Embryonic facial prominence (tissue), 1 donor: Measurements from ENCODE around the gene UBR3.

Experiments used
- DNase-seq: peaks from one replicate; pipeline ENCODE4 v3.0.0-alpha.2; 2016; ENCODE audit errors: extremely low spot score

Gene UBR3

GRCh38 chr2:170052151-170052550, 224.9 kb downstream of the UBR3 start:
- DNase-seq = no peak

- DNase-seq = no peak
Observed at GRCh38 chr2:170054997-170055396, 227.7 kb downstream of the UBR3 start.

- no peak for DNase-seq
Observed at GRCh38 chr2:170056900-170057299, 229.6 kb downstream of the UBR3 start.

- DNase-seq = no peak
Observed at GRCh38 chr2:170063456-170064235, 236.4 kb downstream of the UBR3 start.

- no peak for DNase-seq
Observed at GRCh38 chr2:170070778-170071177, 243.5 kb downstream of the UBR3 start.

- no peak for DNase-seq
Observed at GRCh38 chr2:170073288-170073687, 246.0 kb downstream of the UBR3 start.

- no peak for DNase-seq
Observed at GRCh38 chr2:170076189-170076588, 248.9 kb downstream of the UBR3 start.

GRCh38 chr2:170077830-170078569, 250.7 kb downstream of the UBR3 start:
- DNase-seq = no peak

GRCh38 chr2:170084820-170085491, 257.7 kb downstream of the UBR3 start:
- no peak for DNase-seq

- no peak for DNase-seq
Observed at GRCh38 chr2:170086117-170086688, 258.9 kb downstream of the UBR3 start.

GRCh38 chr2:170086751-170087412, 259.6 kb downstream of the UBR3 start:
- DNase-seq = no peak

- no peak for DNase-seq
Observed at GRCh38 chr2:170087413-170087793, 260.1 kb downstream of the UBR3 start.

GRCh38 chr2:170088776-170089175, 261.5 kb downstream of the UBR3 start:
- DNase-seq = no peak

GRCh38 chr2:170090229-170090628, 263.0 kb downstream of the UBR3 start:
- DNase-seq = no peak

GRCh38 chr2:170091436-170091835, 264.2 kb downstream of the UBR3 start:
- no peak for DNase-seq

GRCh38 chr2:170092436-170093060, 265.3 kb downstream of the UBR3 start:
- no peak for DNase-seq

- DNase-seq = no peak
Observed at GRCh38 chr2:170095380-170095779, 268.1 kb downstream of the UBR3 start.

- no peak for DNase-seq
Observed at GRCh38 chr2:170098626-170099312, 271.5 kb downstream of the UBR3 start.

- DNase-seq = no peak
Observed at GRCh38 chr2:170101789-170102188, 274.5 kb downstream of the UBR3 start.

- no peak for DNase-seq
Observed at GRCh38 chr2:170106102-170106840, 279.0 kb downstream of the UBR3 start.
